Activated naive CD8-positive, alpha-beta T cell (primary cell): ENCODE measurements around the gene USE1.

ENCODE experiments used
- H3K27ac Mint-ChIP-seq: one replicate; pipeline ENCODE4 v1.8.0; 2021; ENCODE audit warnings: mixed read lengths
- H3K27me3 Mint-ChIP-seq: one replicate; pipeline ENCODE4 v1.8.0; 2021; ENCODE audit warnings: mixed read lengths
- H3K36me3 Mint-ChIP-seq: one replicate; pipeline ENCODE4 v1.8.0; 2021; ENCODE audit warnings: mixed read lengths
- H3K4me1 Mint-ChIP-seq: one replicate; pipeline ENCODE4 v1.8.0; 2021; ENCODE audit warnings: low read depth, mixed read lengths
- H3K4me3 Mint-ChIP-seq: one replicate; pipeline ENCODE4 v1.8.0; 2021; ENCODE audit warnings: mild to moderate bottlenecking, mixed read lengths
- H3K9me3 Mint-ChIP-seq: one replicate; pipeline ENCODE4 v1.8.0; 2021; ENCODE audit warnings: low read depth, mixed read lengths

USE1 gene

GRCh38 chr19:17216058-17216670 lies 1.0 kb downstream of the USE1 start:
- Mint-ChIP-seq H3K4me1 (peaks cover 7% of the 10 kb centered on the region), H3K36me3 (peaks cover 5% of the 10 kb centered on the region), H3K27ac (peak overlapping the region; percentile 97), H3K9me3 (no peaks in the 10 kb centered on the region), H3K27me3 (no peaks in the 10 kb centered on the region), H3K4me3 (peak overlapping the region; percentile 91)

- Mint-ChIP-seq H3K4me1 (peaks cover 7% of the 10 kb centered on the region), H3K4me3 (no peak overlapping the region), H3K36me3 (peaks cover 5% of the 10 kb centered on the region), H3K9me3 (no peaks in the 10 kb centered on the region), H3K27ac (peak overlapping the region; percentile 34), H3K27me3 (no peaks in the 10 kb centered on the region)
Measured at GRCh38 chr19:17219286-17219685, 4.1 kb downstream of the USE1 start.

GRCh38 chr19:17220207-17220758 lies 5.1 kb downstream of the USE1 start:
- no peaks in the 10 kb centered on the region for H3K4me1 Mint-ChIP-seq
- peak overlapping the region; percentile 22 for H3K27ac Mint-ChIP-seq
- H3K36me3 Mint-ChIP-seq = peaks cover 5% of the 10 kb centered on the region
- H3K9me3 Mint-ChIP-seq = no peaks in the 10 kb centered on the region
- H3K27me3 Mint-ChIP-seq = no peaks in the 10 kb centered on the region
- no peak overlapping the region for H3K4me3 Mint-ChIP-seq

GRCh38 chr19:17225053-17225452 lies 9.9 kb downstream of the USE1 start:
- Mint-ChIP-seq H3K4me1 (peaks cover 9% of the 10 kb centered on the region), H3K27ac (no peak overlapping the region), H3K27me3 (no peaks in the 10 kb centered on the region), H3K4me3 (peak overlapping the region; percentile 60), H3K36me3 (no peaks in the 10 kb centered on the region), H3K9me3 (no peaks in the 10 kb centered on the region)

GRCh38 chr19:17226002-17226933 lies 11.1 kb downstream of the USE1 start, which contains the start of gene OCEL1:
OCEL1 (plus strand) TSS chr19:17226226; CDS start chr19:17226248, 22 bp downstream.
- Mint-ChIP-seq H3K27me3 (no peaks in the 10 kb centered on the region), H3K27ac (peak within 1 kb of the TSS; percentile 89), H3K9me3 (no peaks in the 10 kb centered on the region), H3K4me1 (peaks cover 9% of the 10 kb centered on the region), H3K36me3 (no peaks in the 10 kb centered on the region), H3K4me3 (peak within 1 kb of the TSS; percentile 88)

- H3K36me3 Mint-ChIP-seq = no peaks in the 10 kb centered on the region
- H3K27ac Mint-ChIP-seq = no peak overlapping the region
- H3K9me3 Mint-ChIP-seq = no peaks in the 10 kb centered on the region
- H3K27me3 Mint-ChIP-seq = no peaks in the 10 kb centered on the region
- no peak overlapping the region for H3K4me3 Mint-ChIP-seq
- peaks cover 9% of the 10 kb centered on the region for H3K4me1 Mint-ChIP-seq
Measured at GRCh38 chr19:17227798-17228367, 12.7 kb downstream of the USE1 start.

GRCh38 chr19:17229890-17230289 lies 14.7 kb downstream of the USE1 start:
- H3K27ac Mint-ChIP-seq = no peak overlapping the region
- no peaks in the 10 kb centered on the region for H3K27me3 Mint-ChIP-seq
- no peak overlapping the region for H3K4me3 Mint-ChIP-seq
- no peaks in the 10 kb centered on the region for H3K9me3 Mint-ChIP-seq
- H3K4me1 Mint-ChIP-seq = peaks cover 15% of the 10 kb centered on the region
- H3K36me3 Mint-ChIP-seq = no peaks in the 10 kb centered on the region

- Mint-ChIP-seq H3K27me3 (no peaks in the 10 kb centered on the region), H3K36me3 (no peaks in the 10 kb centered on the region), H3K4me3 (no peak overlapping the region), H3K27ac (no peak overlapping the region), H3K9me3 (no peaks in the 10 kb centered on the region), H3K4me1 (peaks cover 9% of the 10 kb centered on the region)
Measured at GRCh38 chr19:17232258-17232657, 17.1 kb downstream of the USE1 start.

GRCh38 chr19:17234911-17235299 lies 19.7 kb downstream of the USE1 start:
- Mint-ChIP-seq H3K4me1 (peaks cover 6% of the 10 kb centered on the region), H3K4me3 (peak overlapping the region; percentile 78), H3K36me3 (no peaks in the 10 kb centered on the region), H3K27ac (peak overlapping the region; percentile 46), H3K27me3 (no peaks in the 10 kb centered on the region), H3K9me3 (no peaks in the 10 kb centered on the region)

GRCh38 chr19:17235300-17235970 lies 20.3 kb downstream of the USE1 start:
- Mint-ChIP-seq H3K36me3 (no peaks in the 10 kb centered on the region), H3K4me1 (peaks cover 6% of the 10 kb centered on the region), H3K27ac (peak overlapping the region; percentile 46), H3K4me3 (peak overlapping the region; percentile 78), H3K9me3 (no peaks in the 10 kb centered on the region), H3K27me3 (no peaks in the 10 kb centered on the region)

GRCh38 chr19:17235971-17236777 lies 21.0 kb downstream of the USE1 start:
- Mint-ChIP-seq H3K4me3 (no peak overlapping the region), H3K4me1 (peaks cover 6% of the 10 kb centered on the region), H3K27ac (no peak overlapping the region), H3K36me3 (no peaks in the 10 kb centered on the region), H3K27me3 (no peaks in the 10 kb centered on the region), H3K9me3 (no peaks in the 10 kb centered on the region)

- H3K36me3 Mint-ChIP-seq = no peaks in the 10 kb centered on the region
Measured at GRCh38 chr19:17236811-17237543, 21.8 kb downstream of the USE1 start.

More at GRCh38 chr19:17236811-17237543, 21.8 kb downstream of the USE1 start:
- no peak overlapping the region for H3K27ac Mint-ChIP-seq
- H3K27me3 Mint-ChIP-seq = no peaks in the 10 kb centered on the region
- H3K4me3 Mint-ChIP-seq = peak overlapping the region; percentile 52
- no peaks in the 10 kb centered on the region for H3K9me3 Mint-ChIP-seq
- peaks cover 6% of the 10 kb centered on the region for H3K4me1 Mint-ChIP-seq
